ENCODE results near the gene FBXL7.

GRCh38 chr5:15539951-15540350 lies 40.0 kb downstream of the FBXL7 start:
- TF ChIP-seq CTCF (IDR thresholded peaks at IDR 0.05; ENCODE audit: low read depth, low read length, poor library complexity, severe bottlenecking) (no peak), EZH2phosphoT487 (IDR thresholded peaks at IDR 0.05; ENCODE audit: borderline replicate concordance, low read length) (no peak)
